SH-SY5Y (cell line): Measurements from ENCODE around the gene AJM1.

Experiments used
- GATA2 ChIP-seq: IDR thresholded peaks from 2 replicates; pipeline ENCODE4 v1.6.1; 2011; ENCODE audit warnings: mild to moderate bottlenecking, low read depth, low read length
- GATA3 ChIP-seq: IDR thresholded peaks from 2 replicates; pipeline ENCODE4 v1.6.1; 2011; ENCODE audit warnings: low read depth, mild to moderate bottlenecking, low read length, moderate library complexity

DNA sequence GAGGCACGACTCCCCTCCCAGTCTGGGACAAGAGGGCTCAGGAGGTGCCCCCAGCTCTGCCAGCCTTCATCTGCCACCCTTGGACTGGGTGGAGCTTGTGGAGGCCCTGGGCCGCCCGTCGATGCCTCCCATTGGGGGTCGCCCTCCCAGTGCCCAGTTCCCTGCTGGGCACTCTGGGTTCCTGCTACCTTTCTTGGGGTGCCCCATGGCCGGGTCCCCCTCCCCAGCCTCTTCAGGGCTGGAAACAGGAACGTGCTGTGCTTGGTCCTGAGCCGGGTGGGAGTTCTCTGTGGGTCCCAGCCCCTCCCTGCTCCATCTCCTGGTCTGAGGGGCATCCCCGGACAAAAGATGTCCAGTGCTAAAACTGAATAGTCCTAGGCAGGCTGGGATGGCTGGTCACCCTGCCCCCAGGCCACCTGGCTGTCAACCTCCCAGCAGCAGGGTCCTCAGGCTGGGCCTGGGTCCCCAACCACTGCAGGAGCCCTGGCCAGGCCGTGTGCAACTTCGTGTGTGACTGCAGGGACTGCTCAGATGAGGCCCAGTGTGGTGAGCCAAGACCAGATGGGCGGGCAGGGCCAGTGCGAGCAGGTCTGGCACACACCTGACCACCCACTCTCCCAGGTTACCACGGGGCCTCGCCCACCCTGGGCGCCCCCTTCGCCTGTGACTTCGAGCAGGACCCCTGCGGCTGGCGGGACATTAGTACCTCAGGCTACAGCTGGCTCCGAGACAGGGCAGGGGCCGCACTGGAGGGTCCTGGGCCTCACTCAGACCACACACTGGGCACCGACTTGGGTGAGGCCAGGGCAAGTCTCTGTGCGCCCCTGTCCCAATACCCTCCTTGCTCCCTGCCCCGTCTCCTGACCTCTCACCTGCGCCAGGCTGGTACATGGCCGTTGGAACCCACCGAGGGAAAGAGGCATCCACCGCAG, 10.7 kb downstream of the AJM1 start:
- no peak for TF ChIP-seq GATA2
- TF ChIP-seq GATA3: no peak
